HG02973 (cell line): ENCODE results near the gene TNXB.

Experiments used
- ATAC-seq: cut with Tn5 transposase; IDR thresholded peaks from one replicate; pipeline ENCODE4 v1.9.1; 2021; ENCODE audit warnings: moderate library complexity; ENCODE audit not compliant: unreplicated experiment

TNXB gene

GRCh38 chr6:32140420-32141046 is 31.4 kb upstream of the TNXB start:
- no peak for ATAC-seq

- no peak for ATAC-seq
Measured at GRCh38 chr6:32139590-32139989, 30.5 kb upstream of the TNXB start.

- no peak for ATAC-seq
Measured at GRCh38 chr6:32137454-32137853, 28.3 kb upstream of the TNXB start.

GRCh38 chr6:32133786-32134185 is 24.6 kb upstream of the TNXB start:
- ATAC-seq: no peak

GRCh38 chr6:32132110-32132509 is 23.0 kb upstream of the TNXB start:
- no peak for ATAC-seq

GRCh38 chr6:32131439-32131948 is 22.4 kb upstream of the TNXB start:
- ATAC-seq: no peak

- ATAC-seq: no peak
Measured at GRCh38 chr6:32129297-32130088, 20.4 kb upstream of the TNXB start.

DNA sequence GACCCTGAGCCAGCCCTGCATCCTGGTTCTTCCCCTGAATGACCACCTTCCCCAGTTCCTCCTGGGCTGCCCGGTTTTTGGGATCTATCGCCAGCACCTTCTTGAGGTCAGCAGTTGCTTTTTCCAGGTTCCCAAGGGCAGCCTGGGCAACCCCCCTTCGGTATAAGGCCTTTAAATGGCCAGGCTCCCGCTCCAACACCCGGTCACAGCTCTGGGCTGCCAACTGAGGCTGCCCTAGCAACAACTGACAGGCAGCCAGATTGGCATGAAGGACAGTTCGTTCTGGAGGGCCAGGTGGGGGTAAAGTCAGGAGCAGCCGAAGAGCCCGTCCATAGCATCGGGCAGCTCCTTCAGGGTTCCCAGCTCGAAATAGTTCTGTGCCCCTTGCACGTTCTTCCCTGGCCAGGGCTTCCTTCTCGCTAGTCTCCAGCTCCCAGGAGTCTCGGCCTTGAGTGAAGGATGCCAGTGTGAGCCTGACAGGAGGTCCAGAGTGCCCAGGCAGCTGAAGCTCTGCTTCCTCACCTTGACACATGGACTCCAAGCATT is 19.7 kb upstream of the TNXB start:
- ATAC-seq: no peak

DNA sequence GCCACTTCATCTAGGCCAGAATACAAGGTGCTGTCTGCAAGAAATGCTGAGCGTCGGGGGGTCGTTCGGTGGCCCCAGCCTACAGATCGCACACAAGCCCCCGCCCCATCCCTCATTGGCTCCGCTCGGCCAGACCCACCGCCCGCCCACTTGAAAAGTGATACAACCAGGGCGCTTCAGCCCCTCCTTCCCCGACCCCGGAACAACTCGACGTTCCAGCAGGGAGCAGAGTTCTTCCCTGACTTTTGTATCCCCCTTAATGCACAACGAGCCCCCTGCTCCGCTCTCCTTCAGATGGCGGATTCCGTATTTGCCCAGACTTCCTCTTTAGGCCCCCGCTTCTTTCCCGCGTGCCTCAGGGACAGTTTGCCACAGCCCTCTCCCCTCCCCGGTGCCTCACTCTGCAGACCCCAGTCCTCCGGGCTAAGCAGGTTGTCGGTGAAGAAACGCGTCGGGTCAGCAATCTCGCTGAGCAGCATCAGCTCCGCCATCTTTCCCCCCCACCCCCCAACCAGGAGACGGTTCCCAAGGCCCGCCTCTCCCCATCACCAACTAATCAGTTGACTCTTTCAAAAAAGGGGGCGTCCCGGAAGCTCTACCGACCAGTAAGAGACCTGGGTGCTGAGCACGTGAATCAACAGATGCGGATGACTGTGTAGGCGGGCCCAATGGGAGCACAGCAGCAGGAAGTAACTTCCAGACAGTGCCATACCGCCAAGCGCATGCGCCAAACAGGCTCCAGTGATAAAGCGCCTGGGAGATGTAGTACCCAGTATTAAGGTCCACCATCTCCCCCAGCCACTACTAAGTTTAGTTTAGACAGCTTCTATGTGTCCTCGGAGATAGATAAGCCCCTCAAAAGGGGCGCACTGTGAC is 18.8 kb upstream of the TNXB start, which contains the start of gene ATF6B:
TSS of gene ATF6B (minus strand) at position 530 of the 876 bp plus-strand sequence. CDS start at position 491, 39 bp downstream.
- ATAC-seq: peak; percentile 76

DNA sequence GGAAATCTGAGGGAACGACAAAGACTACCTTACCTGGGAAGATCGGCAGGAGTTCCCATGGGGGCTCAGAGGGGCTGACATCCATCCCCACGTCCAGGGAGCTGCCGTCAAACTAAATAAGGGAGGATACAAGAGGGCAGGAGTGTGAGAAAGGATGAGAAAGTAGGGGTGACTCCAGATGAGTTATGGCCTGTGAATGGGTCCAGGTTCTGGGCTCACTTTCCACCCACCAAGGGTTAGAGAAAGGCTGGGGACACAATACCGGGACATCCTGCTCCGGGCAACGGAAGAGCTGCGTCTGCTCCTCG is 18.2 kb upstream of the TNXB start:
- ATAC-seq: no peak

DNA sequence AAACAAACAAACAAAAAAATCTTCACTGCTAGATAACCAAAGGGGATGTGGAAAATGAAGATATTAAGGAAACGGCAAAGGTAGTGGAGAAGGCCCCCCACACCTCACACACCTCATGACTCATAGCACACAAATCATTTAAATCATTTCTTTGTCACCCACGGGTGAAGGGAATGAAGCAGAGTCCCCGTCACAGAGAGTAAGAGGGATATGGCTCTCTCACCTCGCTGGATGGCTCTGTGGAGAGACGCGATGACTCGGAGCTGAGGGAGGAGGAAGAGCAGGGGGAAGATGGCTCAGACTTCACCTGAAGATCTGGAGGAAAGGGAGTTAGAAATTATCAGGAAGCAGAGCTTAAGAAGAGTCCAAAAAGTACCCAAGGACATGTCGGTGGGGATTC is 17.7 kb upstream of the TNXB start:
- ATAC-seq: no peak

DNA sequence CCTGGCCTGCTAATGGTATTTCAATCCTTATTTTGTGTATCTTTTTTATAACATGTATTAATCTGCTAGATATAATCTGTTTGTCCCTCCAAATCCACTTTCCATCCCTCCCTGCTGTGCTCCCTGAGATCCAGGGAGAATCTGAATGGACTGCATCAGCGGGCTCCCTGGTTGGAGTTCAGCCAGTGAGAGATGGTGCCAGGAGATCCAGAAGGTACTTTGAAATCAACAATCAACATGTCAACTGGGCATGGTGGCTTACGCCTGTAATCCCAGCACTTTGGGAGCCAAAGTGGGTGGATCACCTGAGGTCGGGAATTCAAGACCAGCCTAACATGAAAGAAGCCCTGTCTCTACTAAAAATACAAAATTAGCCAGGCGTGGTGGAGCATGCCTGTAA is 14.5 kb upstream of the TNXB start:
- ATAC-seq: no peak

GRCh38 chr6:32120573-32121059 is 11.5 kb upstream of the TNXB start:
- ATAC-seq: no peak

DNA sequence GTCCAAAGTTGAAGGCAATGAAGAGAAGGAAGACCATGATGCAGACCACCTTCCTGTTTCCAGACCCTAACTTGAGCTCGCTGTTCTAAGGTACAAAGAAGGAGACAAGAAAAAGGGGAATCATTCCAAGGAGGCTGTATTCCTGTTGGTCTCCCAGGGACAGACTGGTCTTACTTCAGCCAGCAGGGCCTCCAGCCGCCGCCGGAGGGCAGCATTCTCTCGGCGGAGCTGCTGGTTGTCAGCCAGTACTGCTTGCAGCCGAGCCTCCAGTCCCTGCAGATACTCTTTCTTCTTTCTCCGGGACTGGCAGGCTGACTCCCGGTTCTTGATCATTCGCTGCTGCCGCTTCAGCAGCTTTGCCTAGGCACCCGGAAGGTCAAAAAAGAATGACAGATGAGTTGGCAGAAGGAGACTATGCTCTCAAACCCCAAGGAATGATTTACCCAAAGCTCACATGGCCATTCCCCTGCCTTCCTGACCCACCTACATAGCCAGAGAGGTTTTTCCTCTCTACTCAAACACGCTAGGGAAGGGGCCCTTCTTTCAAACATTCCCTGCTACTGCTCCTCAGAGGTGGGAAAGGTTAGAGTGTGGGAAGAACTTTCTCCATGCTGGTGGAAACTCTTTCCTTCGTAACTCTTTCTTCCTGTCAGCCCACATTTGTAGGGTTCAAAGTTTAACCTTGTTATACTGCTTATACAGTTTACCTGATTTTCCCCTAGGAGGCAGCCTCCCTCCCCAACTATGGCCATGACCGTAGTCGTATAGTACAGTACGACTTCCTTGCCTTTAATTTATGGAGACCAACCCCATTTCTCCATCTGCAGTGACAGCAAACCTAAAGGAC is 9.9 kb upstream of the TNXB start:
- no peak for ATAC-seq

- ATAC-seq: no peak
Measured at GRCh38 chr6:32117461-32117860, 8.3 kb upstream of the TNXB start.

GRCh38 chr6:32116674-32117073 is 7.5 kb upstream of the TNXB start:
- ATAC-seq: no peak

- ATAC-seq: no peak
Measured at GRCh38 chr6:32115623-32116022, 6.5 kb upstream of the TNXB start.

- no peak for ATAC-seq
Measured at GRCh38 chr6:32114796-32115195, 5.7 kb upstream of the TNXB start.

- ATAC-seq: no peak
Measured at GRCh38 chr6:32113386-32114352, 4.5 kb upstream of the TNXB start.
